Renal cortical epithelial cell (primary cell): ENCODE measurements around the gene NIP7. TPM values are rescaled to one million over a fixed set of nuclear protein-coding genes. Genes with fewer than 3 reads are reported as not detected.
"Not testable (repeated sequence)": the region's sequence is repeated elsewhere in the genome, so short reads cannot be mapped to it uniquely, and the experiment has no call there.

Experiments used
- DNase-seq: peaks from one replicate; pipeline ENCODE4 v3.0.0-alpha.2; 2011; ENCODE audit warnings: low read depth
- total RNA-seq: library from RNA; depleted of rRNA; stranded (reverse); fragments of >200 nt; gene quantifications from 2 replicates; pipeline ENCODE4 v1.2.3, GENCODE V29; 2014

The NIP7 gene
- total RNA-seq, 1 donor from 2014 or later, result 21.7 TPM

DNA sequence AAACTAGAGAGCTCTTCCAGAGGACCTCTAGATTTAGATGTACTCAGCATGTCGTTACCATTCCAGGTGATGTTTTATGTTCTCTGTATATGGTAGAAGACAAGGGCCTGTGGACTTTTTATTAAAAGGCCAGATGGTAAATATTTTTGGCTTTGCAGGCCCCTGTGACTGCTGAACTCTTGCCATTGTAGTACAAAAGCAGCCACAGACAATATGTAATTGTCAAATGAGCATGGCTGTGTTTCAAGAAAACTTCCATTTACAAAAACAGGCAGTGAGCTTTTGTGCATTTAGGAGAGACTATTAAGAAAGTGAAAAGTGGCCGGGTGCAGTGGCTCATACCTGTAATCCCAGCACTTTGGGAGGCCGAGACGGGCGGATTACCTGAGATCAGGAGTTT lies 4.6 kb downstream of the NIP7 start:
- DNase-seq, result no peak

DNA sequence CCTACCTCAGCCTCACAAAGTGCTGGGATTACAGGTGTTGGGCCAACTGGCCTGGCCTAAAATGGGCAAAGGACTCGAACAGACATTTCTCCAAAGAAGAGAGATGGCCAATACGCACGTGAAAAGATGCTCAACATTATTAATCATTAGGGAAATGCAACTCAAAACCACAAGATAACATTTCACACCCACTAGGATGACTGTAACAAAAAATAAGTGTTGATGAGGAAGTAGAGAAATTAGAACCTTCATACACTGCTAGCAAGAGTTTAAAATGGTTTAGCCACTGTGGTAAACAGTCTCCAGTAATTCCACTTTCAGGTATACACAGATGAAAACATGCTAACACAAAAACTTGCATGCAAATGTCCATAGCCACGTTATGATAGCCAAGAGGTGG lies 6.4 kb downstream of the NIP7 start:
- no peak for DNase-seq

GRCh38 chr16:69346683-69347082 lies 7.1 kb downstream of the NIP7 start:
- no peak for DNase-seq

- no peak for DNase-seq
Observed at GRCh38 chr16:69348222-69348621, 8.7 kb downstream of the NIP7 start.

DNA sequence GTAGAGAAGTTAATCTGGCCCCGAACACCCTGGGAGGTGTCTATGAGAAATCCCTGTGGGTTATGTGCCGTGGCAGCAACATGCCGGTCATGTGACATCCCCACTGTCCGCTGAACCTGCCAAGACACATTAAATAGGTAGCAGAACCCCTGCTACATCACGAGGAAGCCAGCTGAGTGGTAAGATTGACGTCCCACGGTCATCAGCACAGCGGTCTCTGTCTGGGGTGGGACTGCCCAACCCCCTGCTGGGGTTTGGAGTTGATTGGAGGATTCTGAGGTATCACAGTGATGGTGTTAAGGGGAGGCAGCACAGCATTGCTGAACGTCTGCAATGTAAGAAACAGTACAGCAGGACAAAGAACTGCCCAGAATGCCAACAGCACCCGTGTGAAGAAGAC lies 10.0 kb downstream of the NIP7 start:
- DNase-seq, result no peak

- DNase-seq, result no peak
Observed at GRCh38 chr16:69350536-69351133, 11.1 kb downstream of the NIP7 start.

DNA sequence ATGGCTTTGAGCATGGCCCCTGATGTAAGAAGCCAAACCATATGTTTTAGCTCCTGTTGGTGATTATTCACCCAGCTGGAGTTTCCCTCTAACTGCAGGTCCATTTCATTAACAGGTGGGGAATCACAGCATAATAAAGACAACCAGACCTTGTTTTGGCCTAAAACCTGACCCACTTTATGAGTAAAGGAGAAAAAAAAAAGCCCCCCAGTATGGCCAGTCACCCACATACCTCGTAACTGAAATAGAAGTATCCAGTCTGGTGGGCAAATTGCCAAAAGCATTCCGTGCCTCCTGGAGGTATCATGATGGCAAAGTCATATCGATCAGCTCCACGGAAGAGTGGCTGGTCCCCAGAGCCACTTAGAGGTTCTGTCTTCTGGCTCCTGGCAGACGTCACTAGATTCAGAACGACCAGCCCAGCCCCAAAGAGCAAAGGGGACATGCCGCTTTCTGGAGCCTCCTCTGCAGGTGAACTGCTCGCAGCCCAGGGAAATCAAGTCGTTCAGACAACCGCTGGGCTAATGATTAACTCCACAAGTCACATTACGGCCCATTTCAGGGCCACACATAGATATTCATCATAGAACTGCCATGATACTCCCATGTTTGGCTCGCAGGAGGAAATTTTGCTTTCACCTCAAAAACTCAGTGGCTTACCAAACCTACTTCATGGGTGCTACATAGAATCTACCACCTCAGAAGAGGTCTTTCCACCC lies 11.9 kb downstream of the NIP7 start, which contains the start of gene TMED6:
Gene TMED6, minus strand, starts transcription at position 478 of the 719 bp plus-strand sequence. Its CDS starts 33 bp downstream, at position 445.
- DNase-seq, result peak; percentile 71

- not testable (repeated sequence) for DNase-seq
Observed at GRCh38 chr16:69360070-69360469, 20.5 kb downstream of the NIP7 start.

GRCh38 chr16:69363281-69363717 lies 23.7 kb downstream of the NIP7 start:
- no peak for DNase-seq

DNA sequence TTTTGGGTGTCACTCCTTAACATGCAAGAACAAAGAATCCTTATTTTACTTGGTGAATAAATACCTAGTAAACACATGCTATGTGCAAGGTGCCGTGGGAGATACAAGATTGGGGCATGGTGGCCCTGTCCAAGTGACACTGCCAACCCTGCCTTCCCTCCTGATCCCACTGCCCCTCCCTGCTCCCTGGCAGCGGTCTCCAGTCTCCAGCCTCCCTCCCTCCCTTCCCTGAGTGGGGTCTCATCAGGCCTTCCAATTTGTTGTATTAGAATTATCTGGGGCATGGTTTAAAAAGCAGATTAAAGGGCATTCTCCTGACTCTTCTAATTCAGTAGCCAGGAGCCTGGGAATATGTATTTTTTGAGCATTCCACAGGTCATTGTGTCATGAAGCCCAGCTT lies 24.5 kb downstream of the NIP7 start:
- no peak for DNase-seq

DNA sequence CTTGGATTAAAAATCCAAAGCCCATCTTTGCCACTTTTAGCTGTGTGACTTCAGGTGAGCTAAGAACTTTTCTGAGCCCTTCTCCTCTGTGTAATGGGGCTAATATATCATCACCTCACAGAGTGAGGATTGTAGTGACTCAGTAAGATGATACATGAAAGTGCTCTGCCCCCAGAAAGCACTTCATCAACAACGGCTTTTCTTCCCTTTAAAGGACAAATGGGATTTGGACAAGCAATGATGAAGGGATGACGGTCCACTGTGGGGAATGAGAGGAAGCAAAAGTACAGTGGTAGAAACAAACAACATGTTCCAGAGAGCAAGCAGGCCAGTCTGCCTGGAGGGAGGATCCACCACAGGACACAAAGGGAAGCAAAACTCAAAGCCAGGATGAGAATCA lies 26.3 kb downstream of the NIP7 start:
- no peak for DNase-seq

- no peak for DNase-seq
Observed at GRCh38 chr16:69366431-69366830, 26.9 kb downstream of the NIP7 start.

DNA sequence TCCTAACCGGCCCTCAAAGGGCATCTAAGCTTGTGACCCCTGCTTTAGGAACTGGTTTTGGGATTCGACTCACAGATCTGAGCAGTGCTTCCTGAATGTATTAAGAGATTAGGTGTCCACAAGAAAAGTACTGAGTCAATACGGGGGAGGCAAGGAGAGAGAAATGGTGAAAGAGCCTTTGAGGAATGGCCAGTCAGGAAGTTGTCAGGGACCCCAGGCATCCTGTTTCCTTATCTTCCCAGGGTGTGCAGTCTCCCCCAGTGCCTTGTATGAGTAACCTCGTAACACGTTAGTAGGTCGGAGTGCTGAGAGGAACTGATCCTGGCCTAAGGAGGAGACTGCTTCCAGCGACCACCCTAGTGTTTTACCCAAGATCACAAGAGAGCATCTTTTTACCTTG lies 28.4 kb downstream of the NIP7 start:
- no peak for DNase-seq

- no peak for DNase-seq
Observed at GRCh38 chr16:69368866-69369265, 29.3 kb downstream of the NIP7 start.

DNA sequence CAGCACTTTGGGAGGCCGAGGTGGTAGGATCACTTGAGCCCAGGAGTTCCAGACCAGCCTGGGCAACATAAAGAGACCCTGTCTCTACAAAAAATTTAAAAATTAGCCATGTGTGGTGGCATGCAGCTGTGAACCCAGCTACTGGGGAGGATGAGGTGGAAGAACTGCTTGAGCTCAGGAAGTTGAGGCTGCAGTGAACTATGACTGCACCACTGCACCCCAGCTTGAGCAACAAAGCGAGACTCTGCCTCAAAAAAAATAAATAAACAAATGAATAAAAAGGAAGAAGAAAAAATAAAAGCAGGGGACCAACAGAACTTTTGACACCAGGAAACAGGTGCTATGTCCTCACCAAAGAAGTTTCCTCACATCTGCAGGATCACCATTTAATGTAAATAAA lies 32.0 kb downstream of the NIP7 start:
- no peak for DNase-seq

- no peak for DNase-seq
Observed at GRCh38 chr16:69373019-69373418, 33.4 kb downstream of the NIP7 start.

DNA sequence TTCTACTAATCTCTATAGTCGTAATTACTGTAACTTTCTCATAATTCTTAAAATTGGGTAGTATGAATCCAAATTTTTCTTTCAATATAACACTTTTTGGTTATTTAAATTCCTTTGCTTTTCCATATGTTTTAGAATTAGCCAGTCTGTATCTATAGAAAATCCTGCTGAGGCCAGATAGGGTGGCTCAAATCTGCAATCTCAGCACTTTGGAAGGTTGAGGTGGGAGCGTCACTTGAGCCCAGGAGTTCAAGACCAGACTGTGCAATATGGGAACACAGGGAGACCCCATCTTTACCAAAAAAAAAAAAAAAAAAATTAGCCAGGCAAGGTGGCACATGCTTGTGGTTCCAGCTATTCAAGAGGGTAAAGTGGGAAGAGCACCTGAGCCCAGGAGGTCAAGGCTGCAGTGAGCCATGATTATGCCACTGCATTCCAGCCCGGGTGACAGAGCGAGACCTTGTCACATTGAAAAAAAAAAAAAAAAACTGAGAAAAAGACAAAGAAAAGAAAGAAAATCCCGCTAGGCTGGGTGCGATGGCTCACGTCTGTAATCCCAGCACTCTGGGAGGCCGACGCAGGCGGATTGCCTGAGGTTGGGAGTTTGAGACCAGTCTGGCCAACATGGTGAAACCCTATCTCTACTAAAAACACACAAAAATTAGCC lies 37.0 kb downstream of the NIP7 start:
- DNase-seq, result no peak

DNA sequence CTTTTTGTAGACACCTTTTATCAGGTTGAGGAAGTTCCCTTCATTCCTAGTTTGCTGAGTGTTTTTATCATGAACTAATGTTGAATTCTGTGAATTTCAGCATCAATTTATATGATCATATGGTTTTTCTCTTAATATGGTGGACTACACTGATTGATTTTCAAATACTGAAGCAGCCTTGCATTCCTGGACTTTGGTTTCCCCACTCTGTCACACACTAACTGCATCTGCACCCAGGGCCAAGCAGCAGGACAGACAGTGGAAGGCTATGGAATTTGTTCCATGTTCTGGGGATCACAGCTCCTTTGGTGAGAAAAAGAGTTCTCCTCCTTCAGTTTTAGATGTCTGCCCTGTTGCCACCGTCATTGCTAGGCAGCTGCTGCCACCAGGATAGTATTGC lies 38.5 kb downstream of the NIP7 start:
- no peak for DNase-seq

DNA sequence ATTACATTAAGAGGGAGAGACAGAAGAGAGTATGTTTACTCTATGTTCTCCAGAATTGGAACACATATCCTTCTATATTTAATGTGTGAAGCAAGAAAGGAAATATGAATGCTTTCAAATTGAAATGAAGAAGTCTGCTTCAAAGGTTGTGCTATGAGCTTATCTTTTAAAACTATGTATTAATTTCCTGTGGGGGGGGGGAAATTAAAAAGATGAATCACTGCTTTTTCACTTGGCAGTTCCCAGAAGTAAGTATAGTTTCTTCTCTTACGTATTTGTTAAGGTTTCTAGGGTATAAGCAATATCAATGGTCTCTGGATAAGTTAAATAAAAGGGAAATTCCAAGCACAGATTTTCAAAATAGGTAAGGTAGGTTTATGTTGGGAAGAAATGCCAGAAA lies 39.2 kb downstream of the NIP7 start:
- no peak for DNase-seq

GRCh38 chr16:69381231-69381630 lies 41.7 kb downstream of the NIP7 start:
- DNase-seq, result no peak

DNA sequence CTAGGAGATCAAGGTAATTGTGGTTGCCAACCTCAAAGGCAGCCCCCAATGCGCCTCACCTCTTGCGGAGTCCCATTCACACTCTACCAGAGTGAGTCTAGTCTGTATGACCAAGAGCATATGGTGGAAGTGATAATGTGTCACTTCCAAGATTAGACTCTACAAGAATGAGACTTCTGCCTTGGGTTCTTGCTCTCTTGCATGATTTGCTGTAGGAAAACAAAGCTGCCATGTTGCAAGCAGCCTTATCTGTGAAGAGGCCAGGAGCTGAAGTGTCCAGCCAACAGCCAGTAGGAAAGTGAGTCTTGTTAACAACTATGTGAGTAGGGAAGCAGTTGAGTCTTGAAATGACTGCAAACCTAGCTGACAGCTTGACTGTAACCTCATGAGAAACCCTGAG lies 42.8 kb downstream of the NIP7 start:
- DNase-seq, result no peak

- no peak for DNase-seq
Observed at GRCh38 chr16:69384974-69385373, 45.4 kb downstream of the NIP7 start.

- no peak for DNase-seq
Observed at GRCh38 chr16:69386596-69386995, 47.0 kb downstream of the NIP7 start.
